ENCODE measurements around the gene RHOD. TPM values are rescaled to one million over a fixed set of nuclear protein-coding genes. Genes with fewer than 3 reads are reported as not detected.
A peak's percentile ranks its signal among the peaks of the same experiment; 100 is the strongest.

RHOD gene
- total and polyA plus RNA-seq, 10 donors, result 1.3 to 6.4 (median 2.7) TPM

- Histone ChIP-seq H3K4me3 (no peak overlapping the region), H3K9me3 (peaks cover 0 to 5% (median 0%) of the 10 kb centered on the region in 8 donors), H3K27ac (no peak overlapping the region), H3K36me3 (no peaks in the 10 kb centered on the region), H3K4me1 (peaks cover 13 to 35% (median 28%) of the 10 kb centered on the region in 6 donors), H3K27me3 (replicated peaks in 1 of 7) (peaks cover 3 to 68% (median 39%) of the 10 kb centered on the region in 7 donors)
- no peak for TF ChIP-seq POLR2AphosphoS5 (IDR thresholded peaks at IDR 0.05)
- TF ChIP-seq CTCF (IDR thresholded peaks at IDR 0.05 in 8 of 11, conservative IDR thresholded peaks at IDR 0.05 in 3 of 11), result no peak
- TF ChIP-seq POLR2A (IDR thresholded peaks at IDR 0.05), result no peak
- 64 to 88% (median 76%) methylated on average over 6 of the region's 6 CpGs for WGBS, 5 donors
- no peak for DNase-seq
- intact Hi-C loops (cut with DNase I; ENCODE audit: low total_unique reads), result no loop called here
Measured at GRCh38 chr11:67020949-67021348, 35.7 kb upstream of the RHOD start.

- peaks cover 3 to 80% (median 45%) of the 10 kb centered on the region in 7 donors for H3K27me3 ChIP-seq (replicated peaks in 1 of 7)
- no peaks in the 10 kb centered on the region for H3K36me3 ChIP-seq
- intact Hi-C loops (cut with DNase I; ENCODE audit: low total_unique reads), result no loop called here
- H3K4me1 ChIP-seq, result peaks cover 13 to 36% (median 28%) of the 10 kb centered on the region in 6 donors
- WGBS, 5 donors, result 33 to 41% (median 37%) methylated on average over 18 to 20 of the region's 20 CpGs
- peaks cover 0 to 5% (median 0%) of the 10 kb centered on the region in 8 donors for H3K9me3 ChIP-seq
- TF ChIP-seq POLR2AphosphoS5 (IDR thresholded peaks at IDR 0.05), result no peak
- TF ChIP-seq CTCF (IDR thresholded peaks at IDR 0.05 in 8 of 11, conservative IDR thresholded peaks at IDR 0.05 in 3 of 11), result no peak
- TF ChIP-seq POLR2A (IDR thresholded peaks at IDR 0.05), result no peak
- H3K4me3 ChIP-seq, result peak overlapping the region in 5 of 8 donors; percentile 9 to 65 (median 24)
- no peak overlapping the region for H3K27ac ChIP-seq
- no peak for DNase-seq
Measured at GRCh38 chr11:67022341-67022933, 34.2 kb upstream of the RHOD start.

GRCh38 chr11:67022961-67023956 is 33.4 kb upstream of the RHOD start, which contains the start of gene SYT12:
Gene SYT12, plus strand, starts transcription at chr11:67023134. Its CDS starts 7,011 bp downstream, at chr11:67030145.
- TF ChIP-seq POLR2AphosphoS5 (IDR thresholded peaks at IDR 0.05) (no peak), CTCF (IDR thresholded peaks at IDR 0.05 in 8 of 11, conservative IDR thresholded peaks at IDR 0.05 in 3 of 11) (no peak)
- H3K4me1 ChIP-seq, result peaks cover 13 to 42% (median 32%) of the 10 kb centered on the region in 6 donors
- peaks cover 3 to 88% (median 45%) of the 10 kb centered on the region in 7 donors for H3K27me3 ChIP-seq (replicated peaks in 1 of 7)
- no peak for DNase-seq
- H3K27ac ChIP-seq, result no peak within 1 kb of the TSS
- H3K9me3 ChIP-seq, result peaks cover 0 to 5% (median 0%) of the 10 kb centered on the region in 8 donors
- intact Hi-C loops (cut with DNase I; ENCODE audit: low total_unique reads), result no loop called here
- H3K4me3 ChIP-seq, result peak within 1 kb of the TSS in 7 of 8 donors; percentile 12 to 65 (median 31)
- 3 to 9% (median 4%) methylated on average over 18 to 118 of the region's 118 CpGs for WGBS, 5 donors
- H3K36me3 ChIP-seq, result no peaks in the 10 kb centered on the region

All from spleen (tissue), 11 donors.